IMR-90 (cell line): Measurements from ENCODE around the gene KRR1. TPM values are rescaled to one million over a fixed set of nuclear protein-coding genes. Genes with fewer than 3 reads are reported as not detected.

Source experiments
- ATAC-seq: fragments of 200-7000 bp; cut with Tn5 transposase; 2 replicates; pipeline ENCODE4 v1.9.1; 2020; ENCODE audit warnings: low read depth, mild to moderate bottlenecking, moderate library complexity
- BruUV-seq: library from RNA; stranded (reverse); fragments of 400-500 nt; replicated peaks from 2 replicates; lab custom pipeline; 2021; lab: Mats Ljungman, UMichigan
- CTCF ChIA-PET: fragments of 300-600 bp; formaldehyde crosslinking; extraction: SDS; loops from one replicate; lab custom pipeline; 2021; ENCODE audit warnings: antibody characterized with exemption; lab: Yijun Ruan, JAX
- POLR2A ChIA-PET: fragments of 300-600 bp; sonication (Branson Sonifier 250); formaldehyde crosslinking; loops from one replicate; lab custom pipeline; 2022; ENCODE audit warnings: antibody characterized with exemption; ENCODE audit not compliant: unreplicated experiment; lab: Charles Lee
- DNase-seq: peaks from one replicate; pipeline ENCODE4 v3.0.0; 2013
- H2AFZ ChIP-seq: replicated peaks from 2 replicates; pipeline ENCODE3; 2013; ENCODE audit warnings: low read length, mild to moderate bottlenecking; ENCODE audit not compliant: poor library complexity
- H2AK5ac ChIP-seq: 2 replicates; pipeline ENCODE4 v1.6.1; 2013; ENCODE audit warnings: low read depth, low read length, inconsistent platforms
- H2AK9ac ChIP-seq: replicated peaks from 2 replicates; pipeline ENCODE3; 2013; ENCODE audit warnings: mild to moderate bottlenecking, low read depth, low read length, moderate library complexity; ENCODE audit not compliant: poor library complexity
- H2BK120ac ChIP-seq: 2 replicates; pipeline ENCODE4 v1.6.1; 2013; ENCODE audit warnings: low read depth, low read length, inconsistent platforms
- H2BK15ac ChIP-seq: 3 replicates; pipeline ENCODE4 v1.6.1; 2013; ENCODE audit warnings: low read depth, low read length, inconsistent platforms
- H2BK20ac ChIP-seq: 2 replicates; pipeline ENCODE4 v1.6.1; 2013; ENCODE audit warnings: low read depth, mild to moderate bottlenecking, inconsistent platforms, low read length, moderate library complexity
- H2BK5ac ChIP-seq: 2 replicates; pipeline ENCODE4 v1.6.1; 2013; ENCODE audit warnings: mild to moderate bottlenecking, low read depth, low read length, inconsistent platforms; ENCODE audit not compliant: poor library complexity, severe bottlenecking
- H3K14ac ChIP-seq: replicated peaks from 2 replicates; pipeline ENCODE4 v1.6.1; 2013; ENCODE audit warnings: low read depth, low read length, inconsistent platforms
- H3K18ac ChIP-seq: 2 replicates; pipeline ENCODE4 v1.6.1; 2013; ENCODE audit warnings: low read depth, low read length, control low read depth
- H3K23ac ChIP-seq: 2 replicates; pipeline ENCODE4 v1.6.1; 2013; ENCODE audit warnings: low read depth, low read length, inconsistent platforms
- H3K27ac ChIP-seq: 2 replicates; pipeline ENCODE4 v1.5.1; 2013; ENCODE audit warnings: mild to moderate bottlenecking, control low read depth, low read length; ENCODE audit not compliant: insufficient read depth
- H3K27me3 ChIP-seq: 2 replicates; pipeline ENCODE4 v1.6.1; 2013; ENCODE audit warnings: low read length; ENCODE audit not compliant: control insufficient read depth, insufficient read depth
- H3K36me3 ChIP-seq: 2 replicates; pipeline ENCODE4 v1.6.1; 2013; ENCODE audit warnings: low read length, mixed read lengths; ENCODE audit not compliant: control insufficient read depth, insufficient read depth
- H3K4ac ChIP-seq: 2 replicates; pipeline ENCODE4 v1.6.1; 2013; ENCODE audit warnings: low read depth, low read length, inconsistent platforms
- H3K4me1 ChIP-seq: 2 replicates; pipeline ENCODE4 v1.6.1; 2013; ENCODE audit warnings: low read length, mixed read lengths; ENCODE audit not compliant: control insufficient read depth, insufficient read depth
- H3K4me2 ChIP-seq: 2 replicates; pipeline ENCODE4 v1.6.1; 2013; ENCODE audit warnings: low read depth, mild to moderate bottlenecking, control low read depth, low read length, moderate library complexity
- H3K4me3 ChIP-seq: 2 replicates; pipeline ENCODE4 v1.5.1; 2013; ENCODE audit warnings: low read depth, mild to moderate bottlenecking, control low read depth, low read length, moderate library complexity; ENCODE audit not compliant: insufficient read depth
- H3K56ac ChIP-seq: 2 replicates; pipeline ENCODE4 v1.6.1; 2013; ENCODE audit warnings: low read length, inconsistent platforms; ENCODE audit not compliant: insufficient read depth; ENCODE audit errors: extremely low read depth
- H3K79me1 ChIP-seq, 2 experiments: 2 replicates each; pipeline ENCODE4 v1.6.1; 2013; ENCODE audit warnings: low read length in 2 of 2, inconsistent platforms in 1 of 2, low read depth in 1 of 2
- H3K9ac ChIP-seq: 2 replicates; pipeline ENCODE4 v1.6.1; 2013; ENCODE audit warnings: low read depth, low read length, control low read depth
- H3K9me1 ChIP-seq: 2 replicates; pipeline ENCODE4 v1.6.1; 2013; ENCODE audit warnings: low read length, inconsistent platforms; ENCODE audit not compliant: insufficient read depth
- H3K9me3 ChIP-seq: 2 replicates; pipeline ENCODE4 v1.6.1; 2013; ENCODE audit warnings: low read length; ENCODE audit not compliant: control insufficient read depth, insufficient read depth
- H4K20me1 ChIP-seq: 2 replicates; pipeline ENCODE4 v1.6.1; 2013; ENCODE audit warnings: low read length, inconsistent platforms; ENCODE audit not compliant: insufficient read depth
- H4K5ac ChIP-seq: 2 replicates; pipeline ENCODE4 v1.6.1; 2013; ENCODE audit warnings: mild to moderate bottlenecking, low read depth, low read length, control low read depth
- H4K8ac ChIP-seq, 2 experiments: 2 replicates each; pipeline ENCODE4 v1.6.1; 2013; ENCODE audit warnings: low read depth in 2 of 2, low read length in 2 of 2, control low read depth in 1 of 2, inconsistent platforms in 1 of 2
- H4K91ac ChIP-seq: 2 replicates; pipeline ENCODE4 v1.6.1; 2013; ENCODE audit warnings: low read depth, low read length, inconsistent platforms; ENCODE audit not compliant: insufficient read depth
- BHLHE40 ChIP-seq: fragments of 150-350 bp; IDR thresholded peaks from 2 replicates; pipeline ENCODE4 v1.6.1; 2016; ENCODE audit warnings: mild to moderate bottlenecking, low read depth, low read length
- CEBPB ChIP-seq: IDR thresholded peaks from 2 replicates; pipeline ENCODE4 v1.6.1; 2012; ENCODE audit warnings: low read depth, low read length, improper control_type of control experiment
- CHD1 ChIP-seq: IDR thresholded peaks from 2 replicates; pipeline ENCODE4 v1.6.1; 2012; ENCODE audit warnings: low read depth, low read length, improper control_type of control experiment
- CTCF ChIP-seq: conservative IDR thresholded peaks from 2 replicates; pipeline ENCODE4 v1.5.1; 2012; ENCODE audit warnings: mild to moderate bottlenecking, low read depth, low read length, improper control_type of control experiment
- FOS ChIP-seq: fragments of 150-350 bp; IDR thresholded peaks from 2 replicates; pipeline ENCODE4 v1.6.1; 2016; ENCODE audit warnings: low read depth, low read length
- MAFK ChIP-seq: IDR thresholded peaks from 2 replicates; pipeline ENCODE4 v1.6.1; 2012; ENCODE audit warnings: low read depth, low read length, improper control_type of control experiment
- MAZ ChIP-seq: IDR thresholded peaks from 2 replicates; pipeline ENCODE4 v1.6.1; 2012; ENCODE audit warnings: low read depth, mild to moderate bottlenecking, low read length, improper control_type of control experiment, moderate library complexity, borderline replicate concordance
- MXI1 ChIP-seq: IDR thresholded peaks from 2 replicates; pipeline ENCODE4 v1.6.1; 2012; ENCODE audit warnings: low read depth, mild to moderate bottlenecking, low read length, moderate library complexity, borderline replicate concordance
- NFE2L2 ChIP-seq: fragments of 150-350 bp; IDR thresholded peaks from 2 replicates; pipeline ENCODE4 v1.6.1; 2016; ENCODE audit warnings: low read depth, mild to moderate bottlenecking, low read length
- POLR2A ChIP-seq: IDR thresholded peaks from 2 replicates; pipeline ENCODE4 v1.6.1; 2012; ENCODE audit warnings: mild to moderate bottlenecking, low read depth, low read length
- RAD21 ChIP-seq: IDR thresholded peaks from 2 replicates; pipeline ENCODE4 v1.6.1; 2012; ENCODE audit warnings: low read length, improper control_type of control experiment
- RCOR1 ChIP-seq: IDR thresholded peaks from 2 replicates; pipeline ENCODE4 v1.6.1; 2012; ENCODE audit warnings: mild to moderate bottlenecking, low read length, improper control_type of control experiment; ENCODE audit not compliant: insufficient replicate concordance
- RFX5 ChIP-seq: IDR thresholded peaks from 2 replicates; pipeline ENCODE4 v1.8.0; 2012; ENCODE audit warnings: low read depth, mild to moderate bottlenecking, low read length, moderate library complexity
- SMC3 ChIP-seq: fragments of 150-350 bp; IDR thresholded peaks from 2 replicates; pipeline ENCODE4 v1.6.1; 2016; ENCODE audit warnings: low read depth, mild to moderate bottlenecking, antibody characterized with exemption, low read length, moderate library complexity
- USF2 ChIP-seq: fragments of 150-350 bp; IDR thresholded peaks from 2 replicates; pipeline ENCODE4 v1.6.1; 2017; ENCODE audit warnings: mild to moderate bottlenecking, antibody characterized with exemption, low read length, low read depth
- WGBS, 2 experiments: methylation state at CpG; one replicate each; pipeline versions ENCODE4 v1.1.5 to v1.1.7; 2013; ENCODE audit warnings: missing lambda C conversion rate in 2 of 2; ENCODE audit not compliant: insufficient read length in 1 of 2; ENCODE audit errors: extremely low coverage in 2 of 2; 5-methylcytosine and 5-hydroxymethylcytosine counted together
- dilution Hi-C: fragments of 300-500 bp; cut with HindIII; formaldehyde crosslinking; loops from one replicate; pipeline ENCODE4 v1.14.3; 2018; ENCODE audit warnings: low sequenced_read_pairs; ENCODE audit not compliant: unreplicated experiment
- in situ Hi-C: fragments of 300-500 bp; cut with MboI; formaldehyde crosslinking; loops from 3 replicates; pipeline ENCODE4 v1.14.3; 2019; ENCODE audit warnings: low sequenced_read_pairs, inconsistent platforms, mixed read lengths
- intact Hi-C: fragments of 100-400 bp; cut with micrococcal nuclease; formaldehyde crosslinking; loops from 2 replicates; pipeline ENCODE4 v1.10.0; 2022
- polyA plus RNA-seq, 3 experiments: library from polyadenylated mRNA; depleted of rRNA; stranded (reverse); fragments of >200 nt; gene quantifications; 2 replicates each; pipeline ENCODE4 v1.2.3, GENCODE V29; 2012; ENCODE audit warnings: low replicate concordance in 1 of 3
- total RNA-seq: library from RNA; depleted of rRNA; stranded (reverse); fragments of >200 nt; gene quantifications from 2 replicates; pipeline ENCODE4 v1.2.3, GENCODE V29; 2012
- TF ChIP-seq, protein P1 (sequence below): fragments of 150-350 bp; IDR thresholded peaks from 2 replicates; pipeline ENCODE4 v1.6.1; 2016; ENCODE audit warnings: low read depth, mild to moderate bottlenecking, low read length, moderate library complexity, borderline replicate concordance

Gene KRR1
- total and polyA plus RNA-seq, 2 of the 4 experiments (the other 2 are of a cell fraction) = 18.3 to 31.4 TPM

GRCh38 chr12:75548879-75549278 is 37.5 kb upstream of the KRR1 start:
- DNase-seq = no peak
- TF ChIP-seq CHD1 = no peak
- TF ChIP-seq MXI1 = no peak
- TF ChIP-seq FOS = no peak
- no peak for TF ChIP-seq SMC3
- no peak for TF ChIP-seq RAD21
- TF ChIP-seq MAFK = no peak
- TF ChIP-seq NFE2L2 = no peak
- TF ChIP-seq BHLHE40 = no peak
- no peak for TF ChIP-seq MAZ
- TF ChIP-seq, protein P1, sequence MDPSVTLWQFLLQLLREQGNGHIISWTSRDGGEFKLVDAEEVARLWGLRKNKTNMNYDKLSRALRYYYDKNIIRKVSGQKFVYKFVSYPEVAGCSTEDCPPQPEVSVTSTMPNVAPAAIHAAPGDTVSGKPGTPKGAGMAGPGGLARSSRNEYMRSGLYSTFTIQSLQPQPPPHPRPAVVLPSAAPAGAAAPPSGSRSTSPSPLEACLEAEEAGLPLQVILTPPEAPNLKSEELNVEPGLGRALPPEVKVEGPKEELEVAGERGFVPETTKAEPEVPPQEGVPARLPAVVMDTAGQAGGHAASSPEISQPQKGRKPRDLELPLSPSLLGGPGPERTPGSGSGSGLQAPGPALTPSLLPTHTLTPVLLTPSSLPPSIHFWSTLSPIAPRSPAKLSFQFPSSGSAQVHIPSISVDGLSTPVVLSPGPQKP = no peak
- TF ChIP-seq USF2 = no peak
- TF ChIP-seq CTCF = no peak
- TF ChIP-seq POLR2A = no peak
- no peak for TF ChIP-seq CEBPB
- no peak for TF ChIP-seq RCOR1
- TF ChIP-seq RFX5 = no peak
- no peaks in the 10 kb centered on the region for H3K9me3 ChIP-seq
- no peaks in the 10 kb centered on the region for H3K36me3 ChIP-seq
- BruUV-seq = no TSS peak
- ATAC-seq = no peak
- CTCF ChIA-PET = no interaction called here
- H3K4me1 ChIP-seq = peaks cover 16% of the 10 kb centered on the region
- H3K9me1 ChIP-seq = peaks cover 8% of the 10 kb centered on the region; the same call in 1 of the 2 replicates
- no peak overlapping the region for H2AFZ ChIP-seq
- no peaks in the 10 kb centered on the region for H3K79me1 ChIP-seq
- no peaks in the 10 kb centered on the region for H4K20me1 ChIP-seq
- no peak overlapping the region for H3K4me3 ChIP-seq
- no peak overlapping the region for H4K8ac ChIP-seq
- no peak overlapping the region for H2BK120ac ChIP-seq
- no peak overlapping the region for H3K56ac ChIP-seq
- no peak overlapping the region for H3K14ac ChIP-seq
- H3K27ac ChIP-seq = no peak overlapping the region
- H2BK20ac ChIP-seq = no peak overlapping the region; the same call in 1 of the 2 replicates
- dilution Hi-C loops = no loop called here
- no peak overlapping the region for H2AK9ac ChIP-seq
- no peak overlapping the region for H3K4ac ChIP-seq
- no peak overlapping the region; the same call in 2 of the 3 replicates for H2BK15ac ChIP-seq
- no peak overlapping the region for H3K4me2 ChIP-seq
- H4K91ac ChIP-seq = no peak overlapping the region
- H3K27me3 ChIP-seq = no peaks in the 10 kb centered on the region
- in situ Hi-C loops = loop anchor here (25.0 kb wide), 1 partner anchor 913 kb away; no protein-coding TSS in a partner anchor
- WGBS, 2 experiments = no CpG with 5 or more reads among the region's 1 CpG
- no peak overlapping the region; the same call in 1 of the 2 replicates for H3K18ac ChIP-seq
- H2BK5ac ChIP-seq = no peak overlapping the region
- no peak overlapping the region for H3K23ac ChIP-seq
- no peak overlapping the region for H3K9ac ChIP-seq
- POLR2A ChIA-PET = no interaction called here
- H2AK5ac ChIP-seq = no peak overlapping the region
- H4K5ac ChIP-seq = no peak overlapping the region
- intact Hi-C loops = no loop called here
